DOHH2 (cell line): ENCODE measurements around the gene CSNK1G3.
A peak's percentile ranks its signal among the peaks of the same experiment; 100 is the strongest.

Source experiments
- H3F3A ChIP-seq: fragments of 200-600 bp; sonication (generic), shearing (Covaris generic); 2 replicates; pipeline ENCODE4 v1.6.0; 2016; ENCODE audit warnings: antibody characterized with exemption, mild to moderate bottlenecking; ENCODE audit not compliant: control insufficient read depth, insufficient read depth
- H3K27ac ChIP-seq: fragments of 200-600 bp; sonication (generic); 2 replicates; pipeline ENCODE4 v1.5.1; 2014; ENCODE audit warnings: low read depth, mild to moderate bottlenecking, low read length, moderate library complexity
- H3K27me3 ChIP-seq: fragments of 200-600 bp; sonication (generic); 2 replicates; pipeline ENCODE4 v1.6.1; 2014; ENCODE audit warnings: mild to moderate bottlenecking, low read length, mixed read lengths; ENCODE audit not compliant: control insufficient read depth
- H3K36me3 ChIP-seq: fragments of 200-600 bp; sonication (generic); 2 replicates; pipeline ENCODE4 v1.6.1; 2014; ENCODE audit warnings: mild to moderate bottlenecking, low read length, moderate library complexity, mixed read lengths; ENCODE audit not compliant: control insufficient read depth
- H3K4me1 ChIP-seq: fragments of 200-600 bp; sonication (generic); 2 replicates; pipeline ENCODE4 v1.6.1; 2014; ENCODE audit warnings: mild to moderate bottlenecking, low read length, mixed read lengths; ENCODE audit not compliant: control insufficient read depth
- H3K4me2 ChIP-seq: fragments of 200-600 bp; sonication (generic); 2 replicates; pipeline ENCODE4 v1.6.0; 2014; ENCODE audit warnings: mild to moderate bottlenecking, low read length, moderate library complexity
- H3K4me3 ChIP-seq: fragments of 200-600 bp; sonication (generic); 2 replicates; pipeline ENCODE4 v1.5.1; 2014; ENCODE audit warnings: mild to moderate bottlenecking, low read length, mixed read lengths
- H3K79me2 ChIP-seq: fragments of 200-600 bp; sonication (generic); 2 replicates; pipeline ENCODE4 v1.6.1; 2014; ENCODE audit warnings: mild to moderate bottlenecking, low read length, mixed read lengths; ENCODE audit not compliant: control insufficient read depth
- H3K9me2 ChIP-seq: fragments of 200-600 bp; sonication (generic); replicated peaks from 2 replicates; pipeline ENCODE4 v1.6.1; 2014; ENCODE audit warnings: mild to moderate bottlenecking, low read length, mixed read lengths; ENCODE audit not compliant: control insufficient read depth
- H3K9me3 ChIP-seq: fragments of 200-600 bp; sonication (generic); 2 replicates; pipeline ENCODE4 v1.6.1; 2014; ENCODE audit warnings: antibody characterized with exemption, low read length, mixed read lengths; ENCODE audit not compliant: control insufficient read depth, insufficient read depth
- H4K20me1 ChIP-seq: fragments of 200-600 bp; sonication (generic); 2 replicates; pipeline ENCODE4 v1.6.0; 2014; ENCODE audit warnings: low read depth, mild to moderate bottlenecking, antibody characterized with exemption, low read length, moderate library complexity; ENCODE audit not compliant: control insufficient read depth, insufficient read depth
- EZH2phosphoT487 ChIP-seq: fragments of 200-600 bp; sonication (generic); IDR thresholded peaks from 2 replicates; pipeline ENCODE4 v1.6.1; 2017; ENCODE audit warnings: borderline replicate concordance, mild to moderate bottlenecking, antibody characterized with exemption, low read length, moderate library complexity, mixed read lengths
- TF ChIP-seq, protein P1 (sequence below): fragments of 200-600 bp; sonication (generic); IDR thresholded peaks from one replicate; pipeline ENCODE4 v1.5.1; 2014; ENCODE audit warnings: antibody characterized with exemption, mild to moderate bottlenecking, low read depth, low read length; ENCODE audit not compliant: poor library complexity, severe bottlenecking

The CSNK1G3 gene

DNA sequence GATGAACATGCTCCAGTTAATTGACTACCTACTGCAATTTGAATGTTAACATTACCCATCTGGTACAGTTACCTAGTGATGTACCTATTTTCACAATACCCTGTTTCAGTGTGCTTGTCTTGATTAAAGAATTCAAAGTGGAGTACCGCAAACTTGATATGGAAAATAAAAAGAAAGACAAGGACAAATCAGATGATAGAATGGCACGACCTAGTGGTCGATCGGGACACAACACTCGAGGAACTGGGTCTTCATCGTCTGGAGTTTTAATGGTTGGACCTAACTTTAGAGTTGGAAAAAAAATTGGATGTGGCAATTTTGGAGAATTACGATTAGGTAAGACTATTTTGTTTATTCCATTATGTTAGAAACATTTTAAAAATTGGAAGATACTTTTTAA is 33.5 kb downstream of the CSNK1G3 start:
- Histone ChIP-seq H3K36me3 (peaks cover 5% of the 10 kb centered on the region), H3K4me1 (peaks cover 21% of the 10 kb centered on the region), H3K79me2 (peaks cover 53% of the 10 kb centered on the region), H3F3A (no peaks in the 10 kb centered on the region), H3K4me3 (no peak overlapping the region), H4K20me1 (no peaks in the 10 kb centered on the region), H3K9me2 (no peaks in the 10 kb centered on the region), H3K9me3 (no peaks in the 10 kb centered on the region), H3K27me3 (no peaks in the 10 kb centered on the region), H3K27ac (no peak overlapping the region), H3K4me2 (no peak overlapping the region)
- TF ChIP-seq EZH2phosphoT487: no peak
- TF ChIP-seq, protein P1, sequence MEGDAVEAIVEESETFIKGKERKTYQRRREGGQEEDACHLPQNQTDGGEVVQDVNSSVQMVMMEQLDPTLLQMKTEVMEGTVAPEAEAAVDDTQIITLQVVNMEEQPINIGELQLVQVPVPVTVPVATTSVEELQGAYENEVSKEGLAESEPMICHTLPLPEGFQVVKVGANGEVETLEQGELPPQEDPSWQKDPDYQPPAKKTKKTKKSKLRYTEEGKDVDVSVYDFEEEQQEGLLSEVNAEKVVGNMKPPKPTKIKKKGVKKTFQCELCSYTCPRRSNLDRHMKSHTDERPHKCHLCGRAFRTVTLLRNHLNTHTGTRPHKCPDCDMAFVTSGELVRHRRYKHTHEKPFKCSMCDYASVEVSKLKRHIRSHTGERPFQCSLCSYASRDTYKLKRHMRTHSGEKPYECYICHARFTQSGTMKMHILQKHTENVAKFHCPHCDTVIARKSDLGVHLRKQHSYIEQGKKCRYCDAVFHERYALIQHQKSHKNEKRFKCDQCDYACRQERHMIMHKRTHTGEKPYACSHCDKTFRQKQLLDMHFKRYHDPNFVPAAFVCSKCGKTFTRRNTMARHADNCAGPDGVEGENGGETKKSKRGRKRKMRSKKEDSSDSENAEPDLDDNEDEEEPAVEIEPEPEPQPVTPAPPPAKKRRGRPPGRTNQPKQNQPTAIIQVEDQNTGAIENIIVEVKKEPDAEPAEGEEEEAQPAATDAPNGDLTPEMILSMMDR: peak; percentile 54

DNA sequence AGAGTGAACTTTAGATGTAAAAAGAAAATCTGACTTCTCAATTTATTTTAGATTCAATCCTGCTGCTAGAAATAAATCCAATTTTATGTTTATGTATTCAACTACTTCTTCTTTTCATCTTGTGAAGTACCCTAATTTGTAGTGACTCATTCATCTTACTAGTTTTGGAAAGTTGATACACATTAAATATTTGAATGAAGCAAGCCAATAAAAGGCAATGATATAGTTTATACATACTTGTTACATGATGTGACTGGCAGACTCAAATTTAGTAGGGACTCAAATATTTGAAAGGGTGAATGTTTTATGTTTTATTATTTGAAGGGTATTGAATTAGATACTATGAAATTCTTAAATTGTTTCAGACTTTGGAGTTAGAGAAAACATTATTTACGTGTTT is 34.7 kb downstream of the CSNK1G3 start:
- Histone ChIP-seq H3K36me3 (peaks cover 10% of the 10 kb centered on the region), H4K20me1 (no peaks in the 10 kb centered on the region), H3K79me2 (peaks cover 45% of the 10 kb centered on the region), H3K9me2 (no peaks in the 10 kb centered on the region), H3K4me2 (no peak overlapping the region), H3K4me3 (no peak overlapping the region), H3F3A (no peaks in the 10 kb centered on the region), H3K27me3 (no peaks in the 10 kb centered on the region), H3K27ac (no peak overlapping the region), H3K4me1 (peaks cover 22% of the 10 kb centered on the region), H3K9me3 (no peaks in the 10 kb centered on the region)
- TF ChIP-seq, protein P1: no peak
- TF ChIP-seq EZH2phosphoT487: no peak

DNA sequence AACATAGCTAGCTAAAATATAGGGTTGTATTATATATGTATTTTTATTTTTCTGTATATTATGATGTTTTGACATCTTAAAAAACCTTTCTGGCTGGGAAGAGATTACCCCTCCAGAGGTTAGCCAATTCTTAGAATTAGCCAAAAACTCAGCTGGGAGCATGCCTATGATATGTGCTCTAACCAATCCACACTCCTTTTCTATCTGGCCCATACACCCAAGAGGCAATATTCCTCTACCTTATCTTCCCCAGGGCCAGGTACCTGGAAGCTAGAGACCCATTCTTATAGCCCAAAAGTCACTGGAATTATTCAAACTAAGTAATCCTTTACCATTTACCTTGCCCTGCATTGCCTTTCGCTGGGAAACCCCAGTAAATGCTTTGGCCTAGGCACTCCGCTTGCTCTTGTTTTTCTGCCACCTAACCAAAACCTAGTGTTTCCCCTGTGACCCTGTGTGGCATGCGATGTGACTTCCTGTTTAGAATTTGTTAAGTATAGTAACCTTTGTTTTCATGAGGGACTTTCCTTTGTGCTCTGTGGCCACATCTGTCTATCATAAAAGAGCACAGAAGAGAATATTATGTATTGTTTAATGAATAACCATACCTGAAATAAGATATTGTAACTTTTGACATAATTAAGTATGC is 37.4 kb downstream of the CSNK1G3 start:
- H3F3A ChIP-seq: no peaks in the 10 kb centered on the region
- peaks cover 21% of the 10 kb centered on the region for H3K79me2 ChIP-seq
- H3K4me2 ChIP-seq: peak overlapping the region; percentile 65
- no peak for TF ChIP-seq EZH2phosphoT487
- TF ChIP-seq, protein P1: no peak
- peaks cover 10% of the 10 kb centered on the region for H3K36me3 ChIP-seq
- H3K4me1 ChIP-seq: peaks cover 22% of the 10 kb centered on the region
- no peaks in the 10 kb centered on the region for H3K9me3 ChIP-seq
- H3K27me3 ChIP-seq: no peaks in the 10 kb centered on the region
- no peaks in the 10 kb centered on the region for H4K20me1 ChIP-seq
- H3K9me2 ChIP-seq: no peaks in the 10 kb centered on the region
- H3K4me3 ChIP-seq: peak overlapping the region; percentile 54
- H3K27ac ChIP-seq: peak overlapping the region; percentile 16
